ENCODE data around the gene DAAM1. TPM values are rescaled to one million over a fixed set of nuclear protein-coding genes. Genes with fewer than 3 reads are reported as not detected.
A peak's percentile ranks its signal among the peaks of the same experiment; 100 is the strongest.

Gene DAAM1
- total RNA-seq, 2 experiments from 2014 or later, result 22.2 to 22.4 TPM

- Mint-ChIP-seq H3K27ac (peak overlapping the region; percentile 67), H3K27me3 (no peaks in the 10 kb centered on the region), H3K4me1 (peaks cover 36% of the 10 kb centered on the region), H3K4me3 (no peak overlapping the region), H3K9me3 (no peaks in the 10 kb centered on the region), H3K36me3 (ENCODE audit: low read depth) (peaks cover 3% of the 10 kb centered on the region)
- DNase-seq, result peak; percentile 19
- CTCF ChIA-PET, result interaction anchor here (1.3 kb wide), 1 partner anchor 21 kb away, joined by 3 read pairs; no protein-coding TSS in a partner anchor
- POLR2A ChIA-PET, result interaction anchor here (0.6 to 3.4 kb wide), 4 partner anchors 16 to 445 kb away, joined by 3 to 15 read pairs (median 9); partner anchors contain the start of gene DAAM1
Observed at GRCh38 chr14:59274991-59275391, 86.5 kb downstream of the DAAM1 start.

- ChIA-PET CTCF (interaction anchor here (1.3 kb wide), 1 partner anchor 21 kb away, joined by 3 read pairs; no protein-coding TSS in a partner anchor), POLR2A (interaction anchor here (0.9 to 3.4 kb wide), 7 partner anchors 9 to 87 kb away, joined by 3 to 15 read pairs (median 6); partner anchors contain the start of gene DAAM1)
- no peak for DNase-seq
- Mint-ChIP-seq H3K27ac (peak overlapping the region; percentile 68), H3K36me3 (ENCODE audit: low read depth) (peaks cover 5% of the 10 kb centered on the region), H3K9me3 (no peaks in the 10 kb centered on the region), H3K27me3 (no peaks in the 10 kb centered on the region), H3K4me1 (peaks cover 36% of the 10 kb centered on the region), H3K4me3 (no peak overlapping the region)
Observed at GRCh38 chr14:59275668-59276067, 87.2 kb downstream of the DAAM1 start.

GRCh38 chr14:59276235-59276634 is 87.8 kb downstream of the DAAM1 start:
- ChIA-PET POLR2A (interaction anchor here (0.9 to 3.4 kb wide), 7 partner anchors 9 to 87 kb away, joined by 3 to 15 read pairs (median 6); partner anchors contain the start of gene DAAM1), CTCF (interaction anchor here (1.3 kb wide), 1 partner anchor 20 kb away, joined by 3 read pairs; no protein-coding TSS in a partner anchor)
- H3K27ac Mint-ChIP-seq, result peak overlapping the region; percentile 68
- H3K36me3 Mint-ChIP-seq (ENCODE audit: low read depth), result peaks cover 5% of the 10 kb centered on the region
- no peak overlapping the region for H3K4me3 Mint-ChIP-seq
- H3K27me3 Mint-ChIP-seq, result no peaks in the 10 kb centered on the region
- H3K4me1 Mint-ChIP-seq, result peaks cover 36% of the 10 kb centered on the region
- no peaks in the 10 kb centered on the region for H3K9me3 Mint-ChIP-seq
- no peak for DNase-seq

GRCh38 chr14:59277659-59278058 is 89.2 kb downstream of the DAAM1 start:
- no peak for DNase-seq
- POLR2A ChIA-PET, result no interaction called here
- Mint-ChIP-seq H3K27me3 (no peaks in the 10 kb centered on the region), H3K27ac (no peak overlapping the region), H3K9me3 (no peaks in the 10 kb centered on the region), H3K36me3 (ENCODE audit: low read depth) (peaks cover 7% of the 10 kb centered on the region), H3K4me1 (peaks cover 36% of the 10 kb centered on the region), H3K4me3 (no peak overlapping the region)
- CTCF ChIA-PET, result no interaction called here

GRCh38 chr14:59278111-59278510 is 89.6 kb downstream of the DAAM1 start:
- H3K9me3 Mint-ChIP-seq, result no peaks in the 10 kb centered on the region
- peaks cover 36% of the 10 kb centered on the region for H3K4me1 Mint-ChIP-seq
- POLR2A ChIA-PET, result no interaction called here
- H3K4me3 Mint-ChIP-seq, result no peak overlapping the region
- peaks cover 7% of the 10 kb centered on the region for H3K36me3 Mint-ChIP-seq (ENCODE audit: low read depth)
- CTCF ChIA-PET, result no interaction called here
- no peak overlapping the region for H3K27ac Mint-ChIP-seq
- no peaks in the 10 kb centered on the region for H3K27me3 Mint-ChIP-seq
- DNase-seq, result no peak

GRCh38 chr14:59280961-59281360 is 92.5 kb downstream of the DAAM1 start:
- ChIA-PET CTCF (no interaction called here), POLR2A (no interaction called here)
- Mint-ChIP-seq H3K9me3 (peaks cover 23% of the 10 kb centered on the region), H3K36me3 (ENCODE audit: low read depth) (peaks cover 30% of the 10 kb centered on the region), H3K27ac (no peak overlapping the region), H3K27me3 (no peaks in the 10 kb centered on the region), H3K4me1 (peaks cover 19% of the 10 kb centered on the region), H3K4me3 (no peak overlapping the region)
- DNase-seq, result no peak

- no peak overlapping the region for H3K4me3 Mint-ChIP-seq
- POLR2A ChIA-PET, result no interaction called here
Observed at GRCh38 chr14:59281609-59282377, 93.3 kb downstream of the DAAM1 start.

GRCh38 chr14:59282378-59282765 is 93.9 kb downstream of the DAAM1 start:
- Mint-ChIP-seq H3K27me3 (no peaks in the 10 kb centered on the region), H3K9me3 (peaks cover 23% of the 10 kb centered on the region), H3K4me1 (peaks cover 22% of the 10 kb centered on the region), H3K4me3 (no peak overlapping the region), H3K36me3 (ENCODE audit: low read depth) (peaks cover 35% of the 10 kb centered on the region), H3K27ac (no peak overlapping the region)
- ChIA-PET POLR2A (no interaction called here), CTCF (no interaction called here)
- no peak for DNase-seq

More at GRCh38 chr14:59281609-59282377, 93.3 kb downstream of the DAAM1 start:
- Mint-ChIP-seq H3K9me3 (peaks cover 23% of the 10 kb centered on the region), H3K27me3 (no peaks in the 10 kb centered on the region), H3K36me3 (ENCODE audit: low read depth) (peaks cover 35% of the 10 kb centered on the region), H3K27ac (no peak overlapping the region), H3K4me1 (peaks cover 18% of the 10 kb centered on the region)
- DNase-seq, result no peak
- CTCF ChIA-PET, result no interaction called here

- Mint-ChIP-seq H3K9me3 (peaks cover 25% of the 10 kb centered on the region), H3K36me3 (ENCODE audit: low read depth) (peaks cover 43% of the 10 kb centered on the region), H3K27ac (no peak overlapping the region), H3K4me3 (no peak overlapping the region), H3K27me3 (no peaks in the 10 kb centered on the region), H3K4me1 (peaks cover 25% of the 10 kb centered on the region)
- no peak for DNase-seq
- CTCF ChIA-PET, result no interaction called here
- POLR2A ChIA-PET, result no interaction called here
Observed at GRCh38 chr14:59283361-59283760, 94.9 kb downstream of the DAAM1 start.

GRCh38 chr14:59284059-59284458 is 95.6 kb downstream of the DAAM1 start:
- ChIA-PET POLR2A (no interaction called here), CTCF (no interaction called here)
- Mint-ChIP-seq H3K4me3 (no peak overlapping the region), H3K9me3 (peaks cover 28% of the 10 kb centered on the region), H3K4me1 (peaks cover 29% of the 10 kb centered on the region), H3K36me3 (ENCODE audit: low read depth) (peaks cover 46% of the 10 kb centered on the region), H3K27ac (no peak overlapping the region), H3K27me3 (no peaks in the 10 kb centered on the region)
- DNase-seq, result no peak

GRCh38 chr14:59292028-59292427 is 103.6 kb downstream of the DAAM1 start:
- Mint-ChIP-seq H3K4me3 (no peak overlapping the region), H3K27ac (no peak overlapping the region), H3K9me3 (peaks cover 5% of the 10 kb centered on the region), H3K4me1 (peaks cover 28% of the 10 kb centered on the region), H3K27me3 (no peaks in the 10 kb centered on the region), H3K36me3 (ENCODE audit: low read depth) (peaks cover 32% of the 10 kb centered on the region)
- DNase-seq, result no peak
- POLR2A ChIA-PET, result no interaction called here
- CTCF ChIA-PET, result no interaction called here

GRCh38 chr14:59292921-59293534 is 104.6 kb downstream of the DAAM1 start:
- DNase-seq, result no peak
- no peak overlapping the region for H3K27ac Mint-ChIP-seq
- peaks cover 28% of the 10 kb centered on the region for H3K36me3 Mint-ChIP-seq (ENCODE audit: low read depth)
- no peak overlapping the region for H3K4me3 Mint-ChIP-seq
- H3K27me3 Mint-ChIP-seq, result no peaks in the 10 kb centered on the region
- CTCF ChIA-PET, result no interaction called here
- peaks cover 5% of the 10 kb centered on the region for H3K9me3 Mint-ChIP-seq
- POLR2A ChIA-PET, result no interaction called here
- peaks cover 27% of the 10 kb centered on the region for H3K4me1 Mint-ChIP-seq

GRCh38 chr14:59293935-59294661 is 105.6 kb downstream of the DAAM1 start:
- Mint-ChIP-seq H3K9me3 (no peaks in the 10 kb centered on the region), H3K27me3 (no peaks in the 10 kb centered on the region), H3K4me3 (no peak overlapping the region), H3K27ac (no peak overlapping the region), H3K4me1 (peaks cover 28% of the 10 kb centered on the region), H3K36me3 (ENCODE audit: low read depth) (peaks cover 21% of the 10 kb centered on the region)
- POLR2A ChIA-PET, result no interaction called here
- CTCF ChIA-PET, result no interaction called here
- no peak for DNase-seq

Data from activated CD4-positive, alpha-beta memory T cell treated with anti-CD3 and anti-CD28 coated beads, Interleukin-2, amount 10 ng/mL, durations not matched to agents 7 days and 5 days (primary cell).